Forelimb muscle (tissue), 1 donor: ENCODE measurements around the gene LGR6. TPM values are rescaled to one million over a fixed set of nuclear protein-coding genes. Genes with fewer than 3 reads are reported as not detected.

ENCODE experiments used
- DNase-seq: peaks from one replicate; pipeline ENCODE4 v3.0.0-alpha.2; 2013; ENCODE audit warnings: low read depth
- polyA plus RNA-seq: library from polyadenylated mRNA; unstranded; fragments of 120-200 nt; gene quantifications from one replicate; pipeline ENCODE4 v1.2.1, GENCODE V29; 2013; ENCODE audit not compliant: insufficient read length

The LGR6 gene
- polyA plus RNA-seq, 1 donor, result 0.65 TPM

DNA sequence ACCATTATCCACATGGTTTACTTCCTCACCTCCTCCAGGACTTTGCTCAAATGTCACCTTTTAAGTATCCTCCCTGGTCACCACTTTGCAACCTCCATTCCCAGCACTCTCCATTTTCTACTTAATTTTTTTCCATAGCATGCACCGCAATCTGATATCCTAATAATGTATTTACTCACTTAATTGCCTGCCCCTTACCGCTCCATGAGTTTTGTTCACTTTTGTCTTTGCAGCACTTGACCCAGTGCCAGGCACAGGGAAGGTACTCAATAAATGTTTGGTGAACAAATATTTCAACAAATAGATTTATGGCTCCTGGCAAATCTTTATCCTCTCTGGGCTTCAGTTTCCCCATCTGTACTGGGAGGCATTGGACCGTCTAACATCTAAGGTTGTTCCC is 94.6 kb downstream of the LGR6 start:
- DNase-seq, result no peak

DNA sequence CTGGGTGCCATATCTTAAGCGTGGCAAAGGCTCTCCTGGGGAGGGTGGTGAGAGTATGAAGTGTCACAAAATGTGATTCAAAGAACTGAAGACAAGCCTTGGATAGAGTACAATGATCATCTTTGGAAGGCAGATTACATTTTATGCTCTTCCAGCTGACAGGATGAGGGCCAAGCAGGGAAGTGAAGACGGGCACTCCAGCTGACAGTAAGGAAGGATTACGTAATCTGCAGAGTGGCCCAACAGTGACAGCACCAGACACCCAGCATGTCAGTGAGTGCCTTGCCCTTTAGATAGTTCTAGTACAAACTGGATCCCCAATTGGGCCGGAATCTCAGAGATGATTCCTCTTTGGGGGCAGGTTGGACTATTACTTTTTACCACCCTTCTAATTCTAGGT is 95.4 kb downstream of the LGR6 start:
- no peak for DNase-seq

- no peak for DNase-seq
Measured at GRCh38 chr1:202291001-202291400, 97.4 kb downstream of the LGR6 start.

DNA sequence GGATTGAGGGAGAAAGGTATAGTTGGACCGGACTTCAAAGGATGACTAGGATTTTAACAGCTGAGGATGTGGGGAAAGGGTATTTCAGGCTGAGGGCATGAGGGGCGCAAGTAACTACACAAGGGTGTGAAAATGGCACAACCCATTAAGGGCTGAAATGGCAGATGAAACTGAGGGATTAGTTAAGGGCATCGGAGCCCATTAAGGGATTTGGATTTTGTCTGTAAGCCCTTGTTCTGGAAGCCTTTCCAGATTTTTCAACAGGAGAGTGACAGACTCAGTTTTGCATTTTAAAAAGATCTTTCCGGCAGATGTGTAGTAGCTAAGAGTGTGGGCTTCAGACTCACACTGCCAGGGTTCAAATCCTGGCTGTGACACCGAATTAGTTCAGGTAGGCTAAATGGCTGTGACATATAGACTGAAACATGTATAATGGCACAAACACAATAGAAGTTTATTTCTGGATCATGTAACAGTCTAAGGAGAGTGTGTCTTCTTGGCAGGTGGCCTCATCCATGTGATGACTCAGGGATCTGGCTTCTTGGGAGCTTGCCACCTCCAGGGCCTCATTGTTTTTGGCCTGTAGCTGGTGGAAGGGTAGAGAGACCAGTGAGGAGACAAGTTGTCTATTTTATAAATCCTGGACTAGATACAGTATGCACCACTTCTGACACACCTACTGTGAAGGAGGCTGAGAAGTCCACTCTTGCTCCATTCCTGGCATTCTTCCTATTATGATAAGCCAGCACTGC is 98.5 kb downstream of the LGR6 start:
- DNase-seq, result no peak

- DNase-seq, result no peak
Measured at GRCh38 chr1:202292773-202293172, 99.2 kb downstream of the LGR6 start.

- no peak for DNase-seq
Measured at GRCh38 chr1:202293569-202293968, 100.0 kb downstream of the LGR6 start.

- DNase-seq, result no peak
Measured at GRCh38 chr1:202302166-202302565, 108.6 kb downstream of the LGR6 start.

DNA sequence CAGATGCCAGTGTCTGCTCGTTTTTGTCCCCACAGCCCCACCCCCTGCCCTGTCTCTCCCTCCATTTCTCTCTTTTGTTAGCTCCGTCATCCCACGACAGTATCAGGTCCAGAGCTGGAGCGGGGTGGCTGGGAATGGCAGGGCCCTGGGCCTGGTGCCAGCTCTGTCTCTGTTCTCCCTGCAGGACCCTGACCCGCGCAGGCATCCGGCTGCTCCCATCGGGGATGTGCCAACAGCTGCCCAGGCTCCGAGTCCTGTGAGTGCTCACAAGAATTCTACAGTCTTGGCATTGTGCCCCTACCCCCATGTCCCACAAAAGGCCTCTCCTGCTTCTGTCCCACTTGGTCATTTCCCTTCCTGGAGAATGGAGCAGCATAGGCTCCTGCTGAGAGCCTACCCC is 110.8 kb downstream of the LGR6 start:
- no peak for DNase-seq

GRCh38 chr1:202305168-202305567 is 111.6 kb downstream of the LGR6 start:
- no peak for DNase-seq

DNA sequence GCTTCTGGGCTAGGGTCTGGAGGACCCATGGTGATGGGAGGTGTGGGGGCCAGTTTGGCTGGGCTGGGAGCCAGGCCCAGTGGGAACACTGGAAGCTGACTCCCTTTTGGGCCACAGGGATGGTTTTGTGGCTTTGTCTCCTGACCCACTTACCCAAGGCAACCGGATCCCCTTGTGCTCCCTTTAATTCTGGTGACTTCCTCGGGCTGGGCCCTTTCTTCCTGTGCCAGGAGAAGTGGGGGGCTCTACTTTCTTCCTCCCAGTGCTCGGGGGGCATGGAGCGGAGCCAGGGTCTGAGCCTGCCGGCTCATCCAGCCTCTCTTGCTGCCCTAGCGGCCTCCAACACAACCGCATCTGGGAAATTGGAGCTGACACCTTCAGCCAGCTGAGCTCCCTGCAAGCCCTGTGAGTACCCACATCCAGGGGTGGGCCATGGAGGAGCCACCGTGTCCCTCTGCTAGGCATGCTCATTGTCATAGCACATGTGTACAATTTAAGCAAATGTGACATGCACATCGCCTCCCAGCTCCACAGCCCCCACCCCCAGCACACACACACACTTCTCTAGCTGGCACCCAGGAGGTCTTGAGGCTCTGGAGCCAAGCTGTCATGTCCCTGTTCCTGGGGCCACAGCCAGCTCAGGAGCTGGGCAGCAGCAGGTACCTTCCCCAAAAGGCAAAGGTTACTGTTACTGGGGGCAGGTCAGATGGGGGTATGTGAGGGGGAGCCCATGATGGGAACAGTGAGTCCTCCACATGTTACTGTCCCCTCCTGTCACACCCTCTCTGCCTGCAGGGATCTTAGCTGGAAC is 113.1 kb downstream of the LGR6 start:
- no peak for DNase-seq

GRCh38 chr1:202310071-202310725 is 116.6 kb downstream of the LGR6 start:
- DNase-seq, result no peak

- no peak for DNase-seq
Measured at GRCh38 chr1:202310746-202311145, 117.1 kb downstream of the LGR6 start.

DNA sequence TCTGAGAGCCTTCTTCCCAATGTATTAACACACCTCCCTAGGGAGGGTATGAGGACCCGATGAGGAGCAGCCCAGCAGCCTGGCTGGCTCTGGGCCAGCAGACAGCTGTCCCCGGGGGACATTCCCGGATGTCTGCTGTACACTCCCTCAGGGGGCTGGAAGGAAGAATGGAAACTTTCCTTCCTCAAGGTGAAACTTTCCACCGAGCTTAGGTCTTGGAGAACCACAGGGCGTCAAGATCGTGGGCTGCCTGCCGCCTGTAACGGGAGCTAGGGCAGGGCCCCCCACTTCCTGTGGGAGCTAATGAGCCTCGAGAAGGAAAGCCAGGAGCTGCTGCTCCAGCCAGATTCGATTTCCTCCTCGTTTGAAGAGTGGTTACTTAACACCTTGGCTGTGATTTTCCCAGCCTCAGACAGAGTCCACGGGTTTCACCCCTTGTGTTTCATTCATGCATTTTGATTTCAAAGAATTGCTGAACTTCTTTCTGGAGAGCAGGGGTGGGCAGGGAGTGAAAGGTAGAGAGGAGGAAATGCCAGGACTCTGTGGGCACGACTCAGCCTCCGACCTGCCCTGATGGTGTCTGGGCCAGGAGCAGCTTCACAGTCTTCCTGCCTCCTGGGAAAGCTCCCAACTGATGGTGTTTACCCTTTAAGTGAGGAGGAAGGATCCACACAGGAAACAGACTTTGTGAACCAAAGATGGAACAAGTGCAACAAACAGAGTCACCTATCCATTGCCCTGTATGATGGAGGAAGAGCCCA is 118.5 kb downstream of the LGR6 start:
- no peak for DNase-seq

DNA sequence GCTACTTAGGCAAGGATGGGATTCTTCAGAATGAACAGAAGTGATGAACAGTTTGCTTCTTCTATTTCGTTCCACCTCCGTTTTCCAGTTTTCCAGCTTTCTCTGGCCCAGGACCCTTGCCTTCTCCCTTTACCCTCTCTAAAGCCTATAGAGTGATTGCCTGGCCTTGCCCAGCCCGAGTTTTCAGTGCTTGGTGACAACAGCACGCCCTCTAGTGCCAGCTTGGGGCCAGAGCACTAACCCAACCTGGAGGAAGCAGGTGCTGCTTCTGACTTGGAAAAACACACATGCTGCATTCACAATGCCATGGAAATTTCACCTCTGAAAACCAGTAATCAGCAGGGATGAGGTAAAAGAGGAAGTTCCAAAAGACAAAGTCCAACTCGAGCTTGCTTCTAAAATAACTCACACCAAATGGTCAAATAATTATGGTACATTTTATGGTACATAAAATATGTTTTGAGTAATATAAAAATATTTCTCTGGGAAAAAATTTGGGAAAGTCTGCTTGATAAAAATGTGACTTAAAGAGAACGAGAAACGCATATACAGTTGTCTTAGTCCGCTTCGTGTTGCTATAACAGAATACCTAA is 122.1 kb downstream of the LGR6 start:
- DNase-seq, result no peak

DNA sequence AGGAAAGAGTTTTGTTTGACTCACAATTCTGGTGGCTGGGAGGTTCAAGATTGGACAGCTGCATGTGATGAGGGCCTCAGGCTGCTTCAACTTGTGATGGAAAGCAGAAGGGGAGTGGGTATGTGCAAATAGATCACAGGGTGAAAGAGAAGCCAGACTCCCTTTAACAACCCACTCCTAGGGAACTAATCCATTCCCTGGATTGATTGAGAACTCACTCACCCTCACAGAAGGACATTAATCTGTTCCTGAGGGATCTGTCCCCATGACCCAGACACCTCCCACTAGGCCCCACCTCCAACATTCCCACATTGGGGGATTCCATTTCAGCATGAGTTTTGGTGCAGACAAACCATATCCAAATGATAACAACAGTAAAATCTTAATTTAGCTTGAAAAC is 122.6 kb downstream of the LGR6 start:
- no peak for DNase-seq

- DNase-seq, result no peak
Measured at GRCh38 chr1:202317941-202318925, 124.6 kb downstream of the LGR6 start.

DNA sequence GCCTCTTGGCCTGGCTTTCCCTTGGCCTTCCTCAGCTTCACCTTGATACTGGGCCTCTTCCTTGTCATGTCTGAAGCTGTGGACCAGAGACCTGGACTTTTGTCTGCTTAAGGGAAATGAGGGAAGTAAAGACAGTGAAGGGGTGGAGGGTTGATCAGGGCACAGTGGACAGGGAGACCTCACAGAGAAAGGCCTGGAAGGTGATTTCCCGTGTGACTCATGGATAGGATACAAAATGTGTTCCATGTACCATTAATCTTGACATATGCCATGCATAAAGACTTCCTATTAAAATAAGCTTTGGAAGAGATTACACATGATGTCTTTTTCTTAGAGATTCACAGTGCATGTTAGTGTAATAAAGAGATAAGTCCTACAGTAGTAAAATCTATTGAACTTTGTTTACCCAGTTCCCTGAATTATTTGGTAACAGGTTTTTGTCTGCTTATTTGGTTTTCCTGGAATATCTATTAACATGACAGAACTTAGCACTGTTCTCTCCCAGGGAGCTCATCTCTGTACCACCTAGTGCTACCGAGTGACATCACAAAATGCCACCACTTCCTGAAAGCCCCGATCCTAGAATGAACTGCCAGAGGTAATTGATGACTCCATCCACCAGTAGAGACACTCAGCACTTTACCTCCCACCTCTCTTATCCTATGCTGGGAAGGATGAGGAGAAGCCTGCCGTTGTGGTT is 125.9 kb downstream of the LGR6 start:
- DNase-seq, result no peak

DNA sequence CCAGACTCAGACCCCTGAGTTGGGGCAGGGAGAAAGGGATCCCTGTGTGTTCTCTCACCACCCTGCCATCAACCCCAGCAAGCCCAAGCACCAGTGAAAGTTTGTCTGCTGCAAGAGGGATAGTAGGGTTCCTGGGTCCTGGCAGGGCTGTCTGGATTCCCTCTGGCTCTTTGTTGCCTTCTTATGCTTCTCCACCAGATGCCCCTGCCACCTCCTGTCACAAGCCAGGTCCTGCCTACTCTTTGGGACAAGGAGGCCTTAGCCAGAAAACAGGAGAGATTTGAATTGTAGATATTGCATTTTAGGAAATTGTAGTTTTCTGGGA is 126.4 kb downstream of the LGR6 start:
- DNase-seq, result no peak

GRCh38 chr1:202323731-202324130 is 130.1 kb downstream of the LGR6 start:
- DNase-seq, result no peak

DNA sequence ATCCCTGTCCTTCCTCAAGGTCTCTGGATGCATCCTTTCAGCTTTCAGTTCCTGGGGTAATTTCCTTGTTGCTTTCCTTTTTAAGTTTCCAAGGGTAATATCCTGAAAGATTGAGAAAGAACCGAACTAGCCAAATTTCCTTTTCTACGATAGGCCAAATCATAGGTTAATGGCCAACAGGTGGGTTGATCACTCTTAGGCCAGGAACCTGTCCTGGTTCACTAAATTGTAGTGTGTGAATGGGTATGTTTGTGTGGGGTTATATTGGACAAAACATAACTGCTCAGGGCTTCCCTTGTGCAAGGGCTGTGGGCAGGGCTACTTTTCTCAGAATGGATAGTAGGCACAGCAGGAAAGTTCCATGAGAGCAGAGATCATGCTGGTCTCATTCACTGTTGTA is 131.0 kb downstream of the LGR6 start:
- DNase-seq, result no peak
